DOHH2 (cell line): ENCODE data around the gene DOHH.

Experiments
- H3F3A ChIP-seq: fragments of 200-600 bp; sonication (generic), shearing (Covaris generic); 2 replicates; pipeline ENCODE4 v1.6.0; 2016; ENCODE audit warnings: antibody characterized with exemption, mild to moderate bottlenecking; ENCODE audit not compliant: control insufficient read depth, insufficient read depth
- H3K27ac ChIP-seq: fragments of 200-600 bp; sonication (generic); 2 replicates; pipeline ENCODE4 v1.5.1; 2014; ENCODE audit warnings: low read depth, mild to moderate bottlenecking, low read length, moderate library complexity
- H3K27me3 ChIP-seq: fragments of 200-600 bp; sonication (generic); 2 replicates; pipeline ENCODE4 v1.6.1; 2014; ENCODE audit warnings: mild to moderate bottlenecking, low read length, mixed read lengths; ENCODE audit not compliant: control insufficient read depth
- H3K36me3 ChIP-seq: fragments of 200-600 bp; sonication (generic); 2 replicates; pipeline ENCODE4 v1.6.1; 2014; ENCODE audit warnings: mild to moderate bottlenecking, low read length, moderate library complexity, mixed read lengths; ENCODE audit not compliant: control insufficient read depth
- H3K4me1 ChIP-seq: fragments of 200-600 bp; sonication (generic); 2 replicates; pipeline ENCODE4 v1.6.1; 2014; ENCODE audit warnings: mild to moderate bottlenecking, low read length, mixed read lengths; ENCODE audit not compliant: control insufficient read depth
- H3K4me2 ChIP-seq: fragments of 200-600 bp; sonication (generic); 2 replicates; pipeline ENCODE4 v1.6.0; 2014; ENCODE audit warnings: mild to moderate bottlenecking, low read length, moderate library complexity
- H3K4me3 ChIP-seq: fragments of 200-600 bp; sonication (generic); 2 replicates; pipeline ENCODE4 v1.5.1; 2014; ENCODE audit warnings: mild to moderate bottlenecking, low read length, mixed read lengths
- H3K79me2 ChIP-seq: fragments of 200-600 bp; sonication (generic); 2 replicates; pipeline ENCODE4 v1.6.1; 2014; ENCODE audit warnings: mild to moderate bottlenecking, low read length, mixed read lengths; ENCODE audit not compliant: control insufficient read depth
- H3K9me2 ChIP-seq: fragments of 200-600 bp; sonication (generic); replicated peaks from 2 replicates; pipeline ENCODE4 v1.6.1; 2014; ENCODE audit warnings: mild to moderate bottlenecking, low read length, mixed read lengths; ENCODE audit not compliant: control insufficient read depth
- H3K9me3 ChIP-seq: fragments of 200-600 bp; sonication (generic); 2 replicates; pipeline ENCODE4 v1.6.1; 2014; ENCODE audit warnings: antibody characterized with exemption, low read length, mixed read lengths; ENCODE audit not compliant: control insufficient read depth, insufficient read depth
- H4K20me1 ChIP-seq: fragments of 200-600 bp; sonication (generic); 2 replicates; pipeline ENCODE4 v1.6.0; 2014; ENCODE audit warnings: low read depth, mild to moderate bottlenecking, antibody characterized with exemption, low read length, moderate library complexity; ENCODE audit not compliant: control insufficient read depth, insufficient read depth
- EZH2phosphoT487 ChIP-seq: fragments of 200-600 bp; sonication (generic); IDR thresholded peaks from 2 replicates; pipeline ENCODE4 v1.6.1; 2017; ENCODE audit warnings: borderline replicate concordance, mild to moderate bottlenecking, antibody characterized with exemption, low read length, moderate library complexity, mixed read lengths
- TF ChIP-seq, protein P1 (sequence below): fragments of 200-600 bp; sonication (generic); IDR thresholded peaks from one replicate; pipeline ENCODE4 v1.5.1; 2014; ENCODE audit warnings: antibody characterized with exemption, mild to moderate bottlenecking, low read depth, low read length; ENCODE audit not compliant: poor library complexity, severe bottlenecking

The DOHH gene

DNA sequence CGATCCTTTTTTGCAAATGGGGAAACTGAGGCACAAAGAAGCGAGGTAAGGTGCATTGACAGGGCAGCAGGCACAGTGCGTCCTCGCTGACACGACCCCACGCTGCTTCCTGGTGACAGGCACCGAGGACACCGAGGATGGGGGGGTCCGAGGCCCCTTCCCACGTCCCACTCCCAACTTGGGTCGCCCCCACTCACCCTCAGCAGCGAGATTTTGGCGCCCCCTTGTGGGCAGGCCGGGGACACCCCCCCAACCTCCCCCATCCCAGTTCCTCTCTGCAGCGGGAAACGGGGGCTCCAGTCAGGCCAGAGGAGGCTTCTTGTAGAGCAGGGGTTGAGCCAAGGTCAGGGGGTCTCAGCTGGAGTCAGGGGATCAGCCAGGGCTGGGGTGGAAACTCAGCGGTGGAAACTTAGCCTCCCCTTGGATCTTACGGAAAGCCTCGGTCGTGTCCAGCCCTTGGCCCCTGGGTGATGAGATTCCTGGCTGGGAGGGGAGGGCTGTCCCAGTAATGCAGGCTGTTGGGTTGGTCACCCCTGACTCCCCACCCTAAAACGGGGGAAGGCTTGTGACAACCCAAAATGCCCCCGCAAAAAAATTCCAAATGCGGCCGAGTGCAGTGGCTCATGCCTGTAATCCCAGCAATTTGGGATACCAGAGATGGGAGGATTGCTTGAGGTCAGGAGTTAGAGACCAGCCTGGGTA lies 28.4 kb downstream of the DOHH start:
- H4K20me1 ChIP-seq, result no peaks in the 10 kb centered on the region
- no peaks in the 10 kb centered on the region for H3K9me2 ChIP-seq
- no peaks in the 10 kb centered on the region for H3K79me2 ChIP-seq
- no peaks in the 10 kb centered on the region for H3K4me1 ChIP-seq
- TF ChIP-seq, protein P1, sequence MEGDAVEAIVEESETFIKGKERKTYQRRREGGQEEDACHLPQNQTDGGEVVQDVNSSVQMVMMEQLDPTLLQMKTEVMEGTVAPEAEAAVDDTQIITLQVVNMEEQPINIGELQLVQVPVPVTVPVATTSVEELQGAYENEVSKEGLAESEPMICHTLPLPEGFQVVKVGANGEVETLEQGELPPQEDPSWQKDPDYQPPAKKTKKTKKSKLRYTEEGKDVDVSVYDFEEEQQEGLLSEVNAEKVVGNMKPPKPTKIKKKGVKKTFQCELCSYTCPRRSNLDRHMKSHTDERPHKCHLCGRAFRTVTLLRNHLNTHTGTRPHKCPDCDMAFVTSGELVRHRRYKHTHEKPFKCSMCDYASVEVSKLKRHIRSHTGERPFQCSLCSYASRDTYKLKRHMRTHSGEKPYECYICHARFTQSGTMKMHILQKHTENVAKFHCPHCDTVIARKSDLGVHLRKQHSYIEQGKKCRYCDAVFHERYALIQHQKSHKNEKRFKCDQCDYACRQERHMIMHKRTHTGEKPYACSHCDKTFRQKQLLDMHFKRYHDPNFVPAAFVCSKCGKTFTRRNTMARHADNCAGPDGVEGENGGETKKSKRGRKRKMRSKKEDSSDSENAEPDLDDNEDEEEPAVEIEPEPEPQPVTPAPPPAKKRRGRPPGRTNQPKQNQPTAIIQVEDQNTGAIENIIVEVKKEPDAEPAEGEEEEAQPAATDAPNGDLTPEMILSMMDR, result peak; percentile 92
- no peak for TF ChIP-seq EZH2phosphoT487
- no peaks in the 10 kb centered on the region for H3K27me3 ChIP-seq
- 0 out of 2 replicates have a peak, but pooled peaks cover 2% of the 10 kb centered on the region for H3K9me3 ChIP-seq
- H3F3A ChIP-seq, result no peaks in the 10 kb centered on the region
- no peak overlapping the region for H3K4me2 ChIP-seq
- H3K27ac ChIP-seq, result no peak overlapping the region
- H3K36me3 ChIP-seq, result no peaks in the 10 kb centered on the region
- H3K4me3 ChIP-seq, result no peak overlapping the region

DNA sequence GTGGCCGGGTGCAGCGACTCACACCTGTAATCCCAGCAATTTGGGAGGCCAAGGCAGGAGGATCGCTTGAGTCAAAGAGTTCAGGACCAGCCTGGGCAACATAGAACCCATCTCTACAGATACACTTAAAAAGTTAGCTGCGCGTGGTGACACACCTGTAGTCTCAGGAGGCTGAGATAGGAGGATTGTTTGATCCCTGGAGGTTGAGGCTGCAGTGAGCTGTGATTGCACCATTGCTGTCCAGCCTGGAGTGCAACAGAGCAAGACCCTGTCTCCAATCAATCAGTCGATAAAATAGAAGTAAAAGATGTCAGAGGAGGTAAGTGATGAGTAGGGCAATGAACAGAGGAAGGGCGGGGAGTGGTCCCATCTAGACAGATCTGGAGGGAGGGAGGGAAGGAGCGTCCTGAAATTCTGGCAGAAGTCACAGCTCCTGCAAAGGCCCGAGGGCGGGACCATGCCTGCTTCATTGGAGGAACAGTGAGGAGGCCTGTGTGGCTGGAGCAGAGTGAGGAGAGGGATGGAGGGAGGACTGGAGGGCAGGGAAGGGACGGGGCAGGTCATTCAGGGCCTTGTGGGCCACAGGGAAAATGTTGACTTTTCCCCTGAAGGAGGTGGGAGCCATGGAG lies 29.9 kb downstream of the DOHH start:
- no peak overlapping the region for H3K4me3 ChIP-seq
- H3K9me2 ChIP-seq, result no peaks in the 10 kb centered on the region
- TF ChIP-seq, protein P1, result no peak
- TF ChIP-seq EZH2phosphoT487, result no peak
- no peaks in the 10 kb centered on the region for H3K79me2 ChIP-seq
- H3K36me3 ChIP-seq, result no peaks in the 10 kb centered on the region
- no peaks in the 10 kb centered on the region for H3K27me3 ChIP-seq
- no peaks in the 10 kb centered on the region for H3F3A ChIP-seq
- no peaks in the 10 kb centered on the region for H4K20me1 ChIP-seq
- H3K4me1 ChIP-seq, result no peaks in the 10 kb centered on the region
- 0 out of 2 replicates have a peak, but pooled peaks cover 2% of the 10 kb centered on the region for H3K9me3 ChIP-seq
- H3K27ac ChIP-seq, result no peak overlapping the region
- H3K4me2 ChIP-seq, result no peak overlapping the region

DNA sequence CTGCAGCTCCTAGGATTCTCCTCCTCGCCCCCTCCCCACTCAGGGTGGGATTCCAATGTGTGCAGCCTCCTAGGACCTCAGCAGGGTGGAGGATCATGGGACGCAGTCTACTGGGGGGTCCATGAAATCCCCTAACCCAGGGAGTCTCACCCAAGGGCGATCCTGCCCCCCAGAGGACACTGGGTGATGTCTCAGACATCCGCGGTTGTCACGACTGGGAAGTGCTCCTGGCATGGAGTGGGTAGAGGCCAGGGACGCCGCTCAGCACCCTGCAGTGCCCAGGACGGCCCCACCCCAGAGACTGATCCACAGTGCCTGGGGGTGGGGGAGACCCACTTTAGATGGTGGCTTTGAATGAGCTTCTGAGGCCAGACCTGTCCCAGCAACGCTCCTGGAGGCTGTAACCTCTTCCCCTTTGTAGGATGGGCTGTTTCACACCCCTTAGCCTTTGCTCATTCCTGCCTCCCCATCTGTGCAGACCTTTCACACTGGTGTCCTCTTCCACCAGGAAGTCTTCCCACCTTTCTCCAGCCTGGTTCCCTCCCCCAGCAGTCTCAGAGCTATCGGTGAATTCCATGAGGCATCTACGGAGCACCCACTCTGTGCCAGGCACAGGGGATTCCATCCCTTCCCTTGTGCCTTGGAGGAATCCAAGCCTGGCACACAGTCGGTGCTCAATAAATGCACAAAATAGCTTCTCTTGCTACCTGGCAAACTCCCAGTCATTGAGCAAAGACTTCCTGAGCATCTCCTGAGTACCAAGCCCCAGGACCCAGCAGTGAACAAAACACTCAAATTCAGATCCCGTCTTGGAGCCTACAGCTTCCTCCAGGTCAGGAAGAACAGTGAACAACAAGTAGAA lies 30.6 kb downstream of the DOHH start:
- Histone ChIP-seq H3K4me2 (no peak overlapping the region), H3F3A (no peaks in the 10 kb centered on the region)

More for the DNA sequence above, 30.6 kb downstream of the DOHH start:
- Histone ChIP-seq H3K9me2 (no peaks in the 10 kb centered on the region), H3K4me3 (no peak overlapping the region), H3K27me3 (no peaks in the 10 kb centered on the region), H3K36me3 (no peaks in the 10 kb centered on the region), H3K9me3 (0 out of 2 replicates have a peak, but pooled peaks cover 2% of the 10 kb centered on the region), H4K20me1 (no peaks in the 10 kb centered on the region), H3K79me2 (no peaks in the 10 kb centered on the region), H3K27ac (no peak overlapping the region), H3K4me1 (no peaks in the 10 kb centered on the region)
- TF ChIP-seq, protein P1, result no peak
- TF ChIP-seq EZH2phosphoT487, result no peak
